AML-193 (cell line): Measurements from ENCODE around the gene GALR2.
"Not testable (repeated sequence)": the region's sequence is repeated elsewhere in the genome, so short reads cannot be mapped to it uniquely, and the experiment has no call there.

Experiments
- DNase-seq, 2 experiments: peaks; one replicate each; lab custom pipeline; 2025; lab: John Stamatoyannopoulos, UW

The GALR2 gene, protein sequence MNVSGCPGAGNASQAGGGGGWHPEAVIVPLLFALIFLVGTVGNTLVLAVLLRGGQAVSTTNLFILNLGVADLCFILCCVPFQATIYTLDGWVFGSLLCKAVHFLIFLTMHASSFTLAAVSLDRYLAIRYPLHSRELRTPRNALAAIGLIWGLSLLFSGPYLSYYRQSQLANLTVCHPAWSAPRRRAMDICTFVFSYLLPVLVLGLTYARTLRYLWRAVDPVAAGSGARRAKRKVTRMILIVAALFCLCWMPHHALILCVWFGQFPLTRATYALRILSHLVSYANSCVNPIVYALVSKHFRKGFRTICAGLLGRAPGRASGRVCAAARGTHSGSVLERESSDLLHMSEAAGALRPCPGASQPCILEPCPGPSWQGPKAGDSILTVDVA

DNA sequence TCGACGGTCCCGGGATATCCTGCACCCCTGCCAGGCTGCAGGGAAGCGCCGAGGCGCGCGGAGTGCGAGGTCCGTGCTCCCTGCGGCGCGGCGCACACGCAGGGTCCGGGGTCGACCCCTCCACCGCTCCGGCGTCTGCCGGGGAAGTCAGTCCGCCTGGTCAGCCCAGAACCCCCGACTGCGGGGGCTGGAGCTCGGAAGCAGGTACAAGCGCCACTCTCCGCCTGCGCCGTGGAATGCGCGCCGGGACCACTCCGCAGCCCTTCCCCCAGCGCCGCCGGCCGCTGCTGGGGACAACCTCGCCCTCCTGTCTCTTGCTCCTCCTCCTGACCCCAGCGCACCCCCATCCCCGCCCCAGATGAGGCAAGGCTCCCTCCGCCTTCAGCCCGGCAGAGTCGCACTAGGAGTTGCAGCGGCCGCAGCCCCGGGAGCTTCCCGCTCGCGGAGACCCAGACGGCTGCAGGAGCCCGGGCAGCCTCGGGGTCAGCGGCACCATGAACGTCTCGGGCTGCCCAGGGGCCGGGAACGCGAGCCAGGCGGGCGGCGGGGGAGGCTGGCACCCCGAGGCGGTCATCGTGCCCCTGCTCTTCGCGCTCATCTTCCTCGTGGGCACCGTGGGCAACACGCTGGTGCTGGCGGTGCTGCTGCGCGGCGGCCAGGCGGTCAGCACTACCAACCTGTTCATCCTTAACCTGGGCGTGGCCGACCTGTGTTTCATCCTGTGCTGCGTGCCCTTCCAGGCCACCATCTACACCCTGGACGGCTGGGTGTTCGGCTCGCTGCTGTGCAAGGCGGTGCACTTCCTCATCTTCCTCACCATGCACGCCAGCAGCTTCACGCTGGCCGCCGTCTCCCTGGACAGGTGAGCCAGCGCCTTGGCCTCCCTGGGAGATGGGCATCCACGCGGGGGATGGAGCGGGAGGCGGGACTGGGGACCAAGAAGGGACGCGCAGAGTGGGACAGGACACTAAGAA lies at the start of gene GALR2:
TSS of gene GALR2 (plus strand) at position 392 of the 974 bp plus-strand sequence. CDS start at position 495, 103 bp downstream.
- no peak for DNase-seq

DNA sequence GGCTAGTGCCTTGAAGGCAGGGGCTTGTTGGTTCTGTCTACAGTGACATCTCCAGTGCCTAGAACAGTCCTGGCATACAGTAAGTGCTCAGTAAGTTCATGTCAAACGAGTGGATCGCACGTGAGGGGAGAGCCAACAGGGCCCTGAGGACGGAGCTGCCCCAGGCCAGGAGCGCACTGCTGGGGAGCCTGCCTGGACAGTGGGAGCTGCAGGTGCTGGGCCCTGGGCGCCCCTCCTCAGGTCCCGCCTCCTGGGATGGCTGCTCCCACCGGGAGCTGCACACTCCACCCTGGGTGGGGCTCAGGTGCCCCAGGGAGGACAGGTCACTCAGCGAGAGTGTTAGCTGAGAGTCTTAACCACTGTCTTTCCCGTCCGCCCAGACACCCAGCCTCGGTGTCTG lies 49.3 kb upstream of the GALR2 start:
- DNase-seq, result no peak

DNA sequence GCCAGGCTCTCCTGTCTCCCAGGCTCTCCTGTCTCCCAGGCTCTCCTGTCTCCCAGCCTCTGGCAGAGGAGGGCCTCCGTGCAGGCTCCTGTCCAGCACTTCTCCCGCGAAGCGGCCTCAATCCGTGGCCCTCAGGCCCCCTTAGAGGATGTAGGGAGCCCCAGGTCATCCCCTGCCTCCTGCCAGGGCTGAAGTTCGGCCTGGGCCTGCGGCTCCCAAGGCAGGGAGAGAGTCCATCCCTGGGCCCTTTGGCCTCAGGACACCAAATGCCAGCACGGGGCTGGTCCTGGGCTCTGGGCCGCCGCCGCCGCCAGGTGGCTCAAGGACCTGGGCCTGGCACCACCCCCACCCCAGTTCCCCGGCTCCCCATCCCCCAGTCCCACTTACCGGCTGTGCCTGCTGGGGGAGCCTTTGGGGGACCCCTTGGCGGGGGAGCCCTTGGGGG lies 47.8 kb upstream of the GALR2 start:
- no peak for DNase-seq

DNA sequence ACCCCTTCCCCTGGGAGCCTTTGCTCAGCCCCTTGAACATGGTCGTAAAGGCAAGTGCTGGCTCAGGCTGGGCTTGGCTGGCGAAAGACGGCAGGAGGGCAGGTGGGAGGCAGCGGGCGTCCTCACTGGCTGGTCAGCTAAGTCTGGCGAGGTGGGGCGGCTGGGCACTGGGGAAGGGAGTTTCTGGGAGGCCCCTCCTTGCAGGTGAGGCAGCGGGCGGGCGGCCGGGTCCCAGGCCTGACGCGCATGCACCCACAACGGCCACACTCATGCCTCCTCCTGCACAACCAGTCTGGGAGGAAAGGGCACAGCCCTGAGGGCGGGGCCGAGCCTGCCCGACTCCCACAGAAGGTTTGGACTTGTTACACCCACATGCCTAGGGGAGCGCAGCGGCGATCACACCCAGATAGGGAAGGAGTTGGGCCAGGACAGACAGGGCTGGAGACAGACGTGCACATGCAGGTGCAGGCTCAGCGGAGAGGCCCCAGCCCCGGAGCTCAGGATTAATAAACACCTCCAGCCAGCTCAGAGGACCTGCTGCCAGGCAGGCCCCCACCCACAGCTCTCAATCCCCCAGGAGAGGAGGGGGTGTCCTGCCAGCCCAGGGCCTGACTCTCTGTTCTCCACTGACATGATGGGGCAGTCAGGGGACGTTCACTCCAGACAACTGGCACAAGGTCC lies 47.3 kb upstream of the GALR2 start, which contains the start of gene EVPL:
TSS of gene EVPL (minus strand) at position 148 of the 681 bp plus-strand sequence. CDS start at position 40, 108 bp downstream.
- DNase-seq, result no peak

DNA sequence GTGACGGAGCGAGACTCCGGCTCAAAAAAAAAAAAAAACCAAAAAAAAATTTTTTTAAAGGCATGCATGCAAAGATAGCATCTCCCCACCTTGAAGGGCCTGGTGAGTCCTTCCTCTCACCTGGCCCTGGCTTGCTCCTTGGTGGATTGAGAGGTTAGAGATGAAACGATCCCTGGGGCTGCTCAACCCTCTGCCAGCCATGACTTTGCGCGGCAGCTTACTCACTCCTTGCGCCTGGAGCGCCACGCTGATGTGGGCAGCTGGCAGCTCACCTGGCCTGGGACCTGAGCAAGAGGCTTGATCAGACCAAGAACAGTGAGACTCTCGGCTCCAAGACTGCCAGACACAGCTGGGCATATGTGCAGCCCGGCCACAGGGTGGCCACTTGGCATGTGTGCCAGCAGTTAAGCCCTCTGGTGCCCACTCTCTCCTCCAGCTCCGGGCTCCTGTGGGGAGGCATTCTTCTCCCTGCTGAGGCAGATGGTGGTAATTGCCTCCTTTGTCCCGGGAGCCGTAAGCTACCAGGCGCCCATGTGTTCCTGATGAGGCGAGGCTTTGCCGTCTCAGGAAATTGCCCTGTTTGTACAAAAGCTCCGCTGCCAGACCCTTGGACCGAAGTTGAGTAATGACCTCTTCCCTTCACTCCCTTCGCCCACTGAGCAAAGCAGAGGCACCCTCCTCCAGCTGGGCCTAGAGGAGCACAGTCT lies 42.4 kb upstream of the GALR2 start:
- no peak for DNase-seq

DNA sequence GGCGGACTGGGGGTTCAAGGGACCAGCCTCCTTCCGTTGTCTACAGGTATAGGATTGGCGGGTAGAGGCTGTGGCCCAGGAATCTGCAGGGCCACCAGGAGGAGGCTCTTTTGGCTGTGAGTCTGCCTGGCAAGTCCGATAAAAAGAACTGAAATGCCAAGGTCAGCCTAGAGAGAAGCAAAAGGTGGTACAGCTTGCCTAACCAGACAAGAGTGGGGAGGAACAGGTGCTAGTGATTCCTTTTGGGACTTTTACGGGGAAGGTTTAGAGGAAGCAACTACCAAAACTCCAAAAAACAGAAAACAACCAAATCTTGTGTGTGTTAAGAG lies 41.8 kb upstream of the GALR2 start:
- no peak for DNase-seq

DNA sequence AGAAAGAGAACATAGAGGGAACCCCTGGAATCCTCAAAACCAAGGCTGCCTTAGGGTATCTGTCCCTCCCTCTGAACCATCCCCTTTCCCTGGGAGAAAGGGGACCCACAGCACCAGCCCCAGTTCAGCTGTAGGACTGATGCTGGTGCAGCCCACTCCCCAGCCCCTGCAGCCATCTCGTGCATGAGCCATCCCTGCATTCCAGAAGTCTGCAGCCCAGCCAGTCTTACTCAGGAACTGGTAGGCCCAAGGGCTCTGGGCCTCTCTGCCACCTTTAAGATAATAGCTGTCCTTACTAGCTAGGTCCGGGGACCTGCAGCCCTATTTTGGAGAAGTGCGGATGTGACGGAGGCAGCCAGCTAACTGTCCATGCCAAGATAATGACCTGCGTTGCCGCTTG lies 41.4 kb upstream of the GALR2 start:
- DNase-seq, result no peak

DNA sequence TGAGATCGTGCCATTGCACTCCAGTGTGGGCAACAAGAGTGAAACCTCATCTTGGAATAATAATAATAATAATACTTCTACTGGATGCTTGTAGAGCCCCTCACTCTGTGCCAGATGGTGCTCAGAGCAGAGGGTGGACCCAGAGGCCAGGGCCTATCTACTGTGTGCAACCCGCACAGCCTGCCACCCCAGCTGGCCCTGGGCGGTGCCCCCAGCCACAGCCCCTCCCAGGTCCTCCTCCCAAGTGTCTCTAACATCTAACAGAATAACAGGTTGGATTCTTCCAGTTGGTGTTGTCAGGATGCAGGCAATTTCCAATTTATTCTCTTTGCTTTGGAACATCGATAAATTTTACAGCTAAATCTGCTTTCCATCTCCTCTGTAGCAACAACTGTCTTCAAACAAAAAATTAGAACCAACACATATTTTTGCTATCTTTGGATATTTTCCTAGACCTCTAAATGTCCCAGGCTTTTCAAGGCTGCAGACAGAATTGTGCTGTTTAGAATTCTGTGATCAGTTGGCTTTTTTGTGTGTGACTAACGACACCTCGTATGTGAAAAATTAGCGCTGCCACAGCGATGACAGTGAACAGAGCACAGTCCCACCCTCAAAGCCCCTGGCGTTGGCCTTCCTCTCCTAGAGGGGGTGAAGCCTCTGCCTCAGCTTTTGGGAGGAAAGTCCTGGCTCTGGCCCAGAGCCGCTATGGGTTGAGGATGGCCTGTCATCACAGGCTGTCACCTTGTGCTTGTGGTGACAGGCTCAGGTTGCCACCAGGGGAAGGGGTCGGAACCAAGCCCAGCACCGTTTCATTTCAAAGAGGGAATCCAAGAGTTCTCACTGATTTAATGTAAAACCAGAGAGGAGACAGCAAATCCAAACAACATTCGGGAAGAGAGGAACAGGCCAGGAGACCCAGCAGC lies 39.9 kb upstream of the GALR2 start:
- DNase-seq, result no peak

DNA sequence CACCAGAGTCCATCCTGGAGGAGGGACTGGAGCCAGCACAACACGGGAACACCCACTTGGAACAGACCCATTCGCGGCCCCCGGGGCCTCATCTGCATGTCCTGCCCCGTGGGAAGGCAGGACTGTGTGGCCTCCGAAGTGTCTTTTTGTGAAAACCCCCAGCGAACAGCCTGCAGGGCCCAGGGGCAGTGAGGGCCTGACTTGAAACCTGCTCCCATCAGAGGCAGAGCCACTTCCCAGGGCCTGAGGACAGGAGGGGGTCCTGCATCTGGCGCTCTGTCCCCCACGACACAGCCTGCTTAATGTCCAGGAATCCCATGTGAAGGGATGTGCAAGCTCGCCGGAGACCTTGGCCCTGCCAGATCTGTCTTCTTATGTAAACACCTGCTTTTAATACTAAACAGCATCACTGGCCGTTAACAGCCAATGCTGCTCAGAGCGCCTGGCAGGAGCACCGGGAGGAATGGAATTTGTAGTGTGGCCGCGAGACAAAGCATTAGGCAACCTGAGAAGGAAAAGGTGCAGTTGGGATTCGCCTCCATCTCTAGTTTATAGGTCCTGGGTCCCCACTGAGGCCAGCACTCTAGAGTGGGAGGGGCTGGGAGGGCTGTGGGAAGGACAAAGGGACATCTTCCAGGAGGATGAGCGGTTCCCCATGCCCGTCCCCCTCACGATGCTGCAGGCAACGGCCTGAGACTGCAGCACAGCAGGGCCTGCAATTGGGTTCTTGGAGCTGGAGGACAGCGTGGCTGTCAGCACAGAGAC lies 37.9 kb upstream of the GALR2 start:
- no peak for DNase-seq

DNA sequence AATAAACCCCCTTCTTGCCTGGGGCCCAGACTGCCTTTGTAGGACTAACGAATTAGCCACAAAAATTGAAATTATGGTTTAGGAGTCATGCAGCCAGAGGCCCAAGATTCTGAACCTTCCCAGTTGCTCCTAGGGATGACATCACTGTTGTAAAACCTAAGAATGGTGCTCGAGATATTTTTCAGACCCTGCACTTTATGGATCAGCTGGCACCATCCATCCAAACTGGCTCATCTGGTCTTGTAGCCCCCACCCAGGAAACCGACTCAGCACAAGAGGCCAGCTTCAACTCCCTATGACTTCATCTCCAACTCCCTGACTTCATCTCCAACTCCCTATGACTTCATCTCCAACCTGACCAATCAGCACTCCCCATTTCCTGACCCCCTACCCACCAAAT lies 36.5 kb upstream of the GALR2 start:
- no peak for DNase-seq

DNA sequence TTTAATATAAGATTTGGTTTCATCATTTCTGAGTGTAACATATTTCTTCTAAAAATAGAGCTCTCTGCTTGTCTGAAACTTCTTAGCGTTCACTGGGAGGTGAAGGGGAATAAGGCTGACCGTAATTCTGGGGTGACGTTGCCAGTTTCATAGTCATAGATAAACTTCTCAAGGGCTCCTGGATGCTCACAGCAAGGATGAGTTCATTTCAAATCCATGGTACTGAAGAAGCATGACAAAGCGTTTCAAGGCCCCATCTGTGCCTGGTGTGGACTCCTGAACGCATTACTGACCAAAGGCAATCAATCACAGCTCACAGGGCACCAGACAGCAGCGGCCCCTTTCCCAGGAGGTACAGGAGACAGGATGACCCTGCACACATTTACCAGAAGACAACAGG lies 35.5 kb upstream of the GALR2 start:
- no peak for DNase-seq

DNA sequence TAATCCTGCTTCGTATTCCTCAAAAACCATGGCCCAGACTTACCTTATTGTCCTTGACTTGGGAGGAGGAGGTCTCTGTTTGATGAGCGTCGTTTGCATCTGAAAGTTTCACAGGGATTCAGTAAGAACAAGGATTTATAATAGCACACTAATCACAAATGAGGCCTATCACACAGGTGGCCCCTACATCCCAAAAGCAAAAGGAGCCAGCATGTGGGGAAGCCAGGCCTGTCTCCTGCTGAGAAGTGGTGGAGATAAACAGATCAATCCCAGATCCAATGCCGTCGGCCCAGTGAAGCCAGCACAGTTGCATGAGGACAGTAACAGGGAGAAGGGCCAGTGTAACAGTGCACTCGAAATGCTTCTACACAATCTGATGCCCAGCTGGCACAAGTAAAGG lies 34.2 kb upstream of the GALR2 start:
- DNase-seq, result no peak

DNA sequence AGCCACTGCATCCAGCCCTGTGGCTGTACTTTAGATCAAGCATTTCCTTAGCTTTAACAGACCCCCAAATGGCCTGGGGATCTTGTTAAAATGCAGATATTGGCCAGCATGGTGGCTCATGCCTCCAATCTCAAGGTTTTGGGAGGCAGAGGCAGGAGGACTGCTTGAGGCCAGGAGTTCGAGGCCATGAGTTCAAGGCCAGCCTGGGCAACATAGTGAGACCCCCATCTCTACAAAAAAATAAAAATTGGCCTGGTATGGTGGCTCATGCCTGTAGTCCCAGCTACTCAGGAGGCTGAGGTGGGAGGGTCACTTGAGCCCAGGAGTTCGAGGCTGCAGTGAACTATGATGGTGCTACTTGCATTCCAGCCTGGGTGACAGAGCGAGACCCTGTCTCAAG lies 31.7 kb upstream of the GALR2 start:
- DNase-seq, result not testable (repeated sequence)

DNA sequence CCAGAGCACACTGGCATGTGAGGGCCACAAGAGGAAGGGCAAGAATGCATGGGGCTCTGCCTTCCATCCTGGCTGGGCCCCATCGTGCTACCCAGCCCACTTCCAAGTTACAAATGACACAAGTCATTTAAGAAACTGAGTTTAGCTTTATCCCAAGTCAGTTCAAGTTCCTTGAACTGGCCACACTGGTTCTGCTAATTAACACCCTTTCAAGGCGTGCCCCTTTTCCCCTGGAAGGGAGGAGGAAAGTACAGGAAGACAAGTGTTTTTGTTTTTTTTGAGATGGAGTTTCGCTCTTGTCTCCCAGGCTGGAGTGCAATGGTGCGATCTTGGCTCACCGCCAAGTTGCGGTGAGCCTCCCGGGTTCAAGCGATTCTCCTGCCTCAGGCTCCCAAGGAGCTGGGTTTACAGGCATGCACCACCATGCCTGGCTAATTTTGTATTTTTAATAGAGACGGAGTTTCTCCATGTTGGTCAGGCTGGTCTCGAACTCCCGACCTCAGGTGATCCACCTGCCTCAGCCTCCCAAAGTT lies 30.0 kb upstream of the GALR2 start:
- not testable (repeated sequence) for DNase-seq

DNA sequence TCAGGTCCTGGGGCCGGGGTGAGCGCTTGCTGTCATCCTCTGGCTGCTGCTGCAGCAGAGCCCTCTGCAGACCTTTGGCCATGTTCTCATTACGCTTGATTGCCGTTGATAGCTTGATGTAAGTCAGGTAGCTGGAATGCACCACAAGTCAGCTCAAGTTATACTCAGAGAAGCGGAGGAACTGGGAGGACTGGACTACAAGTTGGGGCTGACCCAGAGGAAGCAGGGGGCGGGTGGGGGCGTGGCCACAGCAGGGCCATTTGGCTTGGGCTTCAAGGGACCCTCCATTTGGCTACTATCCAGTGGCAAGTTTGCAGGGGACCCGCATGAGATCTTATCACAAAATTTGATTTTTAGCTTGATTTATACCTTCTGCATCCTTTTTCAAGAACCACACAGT lies 28.5 kb upstream of the GALR2 start:
- DNase-seq, result no peak

DNA sequence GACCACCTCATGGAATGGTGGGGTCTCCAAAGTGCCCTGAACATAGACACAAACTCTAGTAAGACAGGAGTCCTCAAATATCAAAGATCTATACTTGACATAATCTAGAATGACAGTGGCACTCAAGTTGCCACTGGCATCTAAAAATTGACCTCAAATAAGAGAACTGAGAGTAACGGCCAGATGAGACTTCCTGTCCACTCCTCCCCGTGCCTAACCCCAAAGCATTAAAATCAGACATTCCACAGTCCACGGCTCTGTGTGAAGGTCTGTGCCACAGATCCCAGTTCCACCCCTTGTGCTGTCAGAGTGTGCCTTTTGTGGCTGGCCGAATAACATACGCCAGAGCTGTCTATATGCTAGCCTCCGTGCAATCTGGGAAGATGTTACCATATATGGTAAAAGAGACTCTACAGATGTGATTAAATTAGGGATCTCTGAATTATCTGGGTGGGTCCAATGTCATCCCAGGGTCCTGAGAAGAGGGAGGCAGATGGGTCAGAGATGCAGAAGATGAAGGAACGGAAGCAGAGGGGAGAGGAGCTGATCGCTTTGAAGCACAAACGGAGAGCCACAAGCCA lies 26.5 kb upstream of the GALR2 start:
- no peak for DNase-seq

DNA sequence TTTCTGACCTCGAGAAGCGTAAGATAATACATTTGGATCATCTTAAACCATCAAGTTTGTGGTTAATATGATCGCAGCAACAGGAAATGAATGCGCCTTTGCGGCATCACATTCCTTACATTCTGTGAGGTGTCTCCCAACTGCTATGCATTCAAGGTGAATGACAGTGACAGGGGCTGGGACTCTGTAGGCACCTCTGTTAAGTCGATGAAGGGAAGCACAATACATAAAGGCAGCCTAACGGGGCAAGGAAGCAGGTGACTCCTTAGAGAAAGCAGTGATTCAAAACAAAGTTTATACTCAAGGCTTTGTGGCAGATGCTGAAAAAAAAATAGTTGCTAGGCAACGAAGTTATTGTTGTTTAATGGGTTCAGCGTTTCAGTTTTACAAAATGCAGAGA lies 25.9 kb upstream of the GALR2 start:
- DNase-seq, result no peak

DNA sequence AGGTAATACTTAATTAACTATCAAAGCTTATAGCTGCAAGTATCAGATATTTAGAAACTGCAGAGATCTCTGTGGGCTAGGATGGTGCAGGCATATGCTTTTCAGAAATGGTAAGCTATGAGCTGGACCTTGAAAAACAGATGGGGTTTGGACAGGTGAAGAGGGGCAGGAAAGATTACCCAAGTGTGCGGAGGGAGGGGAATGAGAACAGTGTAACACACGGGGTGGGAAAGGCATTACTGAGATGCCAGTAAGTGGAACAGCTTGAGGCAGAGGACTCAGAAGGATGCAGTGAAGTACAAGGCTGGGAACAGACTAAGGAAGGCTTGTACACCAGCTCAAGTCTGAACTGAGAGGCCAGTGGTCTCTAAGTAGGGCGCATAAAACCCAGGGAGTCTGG lies 25.3 kb upstream of the GALR2 start:
- DNase-seq, result no peak

DNA sequence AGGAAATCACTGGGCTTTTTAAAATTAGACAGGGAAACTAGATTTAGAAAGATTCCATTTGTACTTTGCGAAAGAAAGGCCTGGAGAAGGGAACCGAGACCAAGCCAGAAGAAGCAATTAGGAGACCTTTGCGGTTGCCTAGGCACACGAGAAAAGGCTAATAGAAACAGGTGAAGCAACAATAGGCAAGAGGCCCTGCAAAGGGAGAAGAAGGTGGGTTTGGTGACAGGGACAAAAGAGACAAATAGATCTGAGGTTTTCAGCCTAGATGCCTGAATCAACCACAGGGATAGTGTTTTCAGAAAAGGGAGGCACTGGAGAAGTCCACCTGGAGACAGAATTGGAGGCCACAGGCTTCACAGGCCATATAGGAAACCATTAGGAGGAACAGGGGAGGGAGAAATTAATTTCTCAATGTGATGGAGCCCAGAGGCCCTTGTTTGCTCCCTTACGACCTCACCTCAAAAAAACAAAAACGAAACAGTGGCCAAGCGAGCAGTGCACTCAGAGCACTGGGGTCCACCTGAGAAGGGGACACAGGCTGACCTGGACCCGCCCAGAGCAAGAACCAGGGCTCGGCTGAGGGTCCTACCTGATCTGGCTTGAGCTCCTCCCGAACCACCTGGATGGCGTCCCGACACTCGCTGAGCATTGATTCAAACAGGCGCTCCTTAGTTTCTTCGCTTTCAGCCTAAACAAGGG lies 24.6 kb upstream of the GALR2 start:
- DNase-seq, result no peak
